Activated CD4-positive, alpha-beta T cell treated with anti-CD3 and anti-CD28 coated beads, Interleukin-10, Interleukin-2, amounts not matched to agents 100 ng/mL and 50 ng/mL, durations not matched to agents 16 hours and 8 hours (primary cell): ENCODE results near the gene SLC16A8.
A peak's percentile ranks its signal among the peaks of the same experiment; 100 is the strongest.
"Not testable (repeated sequence)": the region's sequence is repeated elsewhere in the genome, so short reads cannot be mapped to it uniquely, and the experiment has no call there.

Experiments
- DNase-seq: peaks from one replicate; pipeline ENCODE4 v3.0.0-alpha.2; 2020

SLC16A8 gene

DNA sequence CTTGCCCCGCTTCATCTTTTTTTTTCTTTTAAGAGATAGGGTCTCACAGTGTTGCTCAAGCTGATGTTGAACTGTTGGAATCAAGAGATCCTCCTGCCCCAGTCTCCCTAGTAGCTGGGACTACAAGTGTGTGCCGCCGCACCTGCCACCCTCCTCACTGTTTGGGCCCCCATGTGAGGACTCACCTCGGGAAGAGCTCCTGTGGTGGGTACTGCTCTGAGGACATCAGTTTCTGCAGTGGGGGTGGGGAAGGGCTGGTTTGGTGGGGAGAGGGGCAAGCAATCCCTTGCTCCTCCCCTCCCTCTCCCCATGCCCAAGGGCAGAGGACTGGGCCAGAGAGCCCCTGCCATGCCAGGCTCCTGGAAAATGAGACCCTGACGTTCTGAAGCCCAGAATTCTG, 1.5 kb upstream of the SLC16A8 start:
- DNase-seq = no peak

DNA sequence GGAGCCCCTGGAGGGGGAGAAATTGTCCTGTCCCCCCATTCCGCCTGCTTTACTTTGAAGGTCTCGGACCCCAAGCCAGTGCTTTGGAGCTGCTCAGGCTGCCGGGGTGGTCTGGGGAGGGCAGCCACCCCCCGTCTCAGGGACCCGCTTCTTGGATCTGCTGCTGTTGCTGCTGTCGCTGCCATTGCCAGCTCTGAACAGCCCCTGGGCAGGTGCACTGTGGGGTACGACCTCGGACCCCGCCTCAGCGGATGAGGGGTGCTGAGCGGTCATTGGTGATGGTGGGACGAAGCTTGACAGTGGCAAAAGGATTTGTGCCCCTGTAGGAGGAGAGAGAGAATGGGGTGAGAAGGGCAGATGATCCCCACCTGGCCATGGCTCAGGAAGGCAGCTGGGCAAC, 1.1 kb upstream of the SLC16A8 start:
- no peak for DNase-seq

DNA sequence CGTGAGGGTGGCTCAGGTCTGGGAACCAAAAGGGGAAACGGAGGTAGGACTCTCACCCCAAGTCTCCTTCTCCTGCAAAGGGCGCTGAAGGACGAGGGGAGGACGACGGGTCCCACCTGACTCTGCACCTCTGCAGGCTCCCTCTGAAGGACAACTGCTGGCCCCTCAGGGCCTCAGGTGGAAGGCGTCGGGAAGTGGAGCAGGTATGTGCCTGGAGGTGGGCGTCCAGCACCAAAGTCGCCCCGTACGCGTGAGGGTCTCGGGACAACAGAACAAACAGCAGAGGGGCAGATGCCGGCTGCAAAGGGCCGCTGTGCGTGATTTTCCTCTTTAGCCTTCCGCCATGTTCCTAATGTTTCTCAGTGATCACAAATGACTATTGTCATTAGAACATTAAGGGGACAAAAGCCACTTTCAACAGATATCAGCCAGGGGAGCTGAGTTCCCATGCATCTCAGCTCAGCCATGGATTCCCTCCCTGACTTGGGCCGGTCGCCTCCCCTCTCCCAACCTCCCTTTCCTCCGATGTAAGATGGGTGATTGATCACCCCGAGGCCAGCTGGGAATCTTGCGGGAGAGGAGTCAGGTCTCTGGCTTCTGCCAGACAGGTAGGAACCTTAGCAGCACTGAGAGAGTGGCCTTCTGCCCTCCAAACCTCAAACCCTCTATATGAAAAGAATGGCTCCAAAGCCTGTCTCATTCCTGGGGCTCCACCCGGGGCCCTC, 836 bp downstream of the SLC16A8 start:
- no peak for DNase-seq

DNA sequence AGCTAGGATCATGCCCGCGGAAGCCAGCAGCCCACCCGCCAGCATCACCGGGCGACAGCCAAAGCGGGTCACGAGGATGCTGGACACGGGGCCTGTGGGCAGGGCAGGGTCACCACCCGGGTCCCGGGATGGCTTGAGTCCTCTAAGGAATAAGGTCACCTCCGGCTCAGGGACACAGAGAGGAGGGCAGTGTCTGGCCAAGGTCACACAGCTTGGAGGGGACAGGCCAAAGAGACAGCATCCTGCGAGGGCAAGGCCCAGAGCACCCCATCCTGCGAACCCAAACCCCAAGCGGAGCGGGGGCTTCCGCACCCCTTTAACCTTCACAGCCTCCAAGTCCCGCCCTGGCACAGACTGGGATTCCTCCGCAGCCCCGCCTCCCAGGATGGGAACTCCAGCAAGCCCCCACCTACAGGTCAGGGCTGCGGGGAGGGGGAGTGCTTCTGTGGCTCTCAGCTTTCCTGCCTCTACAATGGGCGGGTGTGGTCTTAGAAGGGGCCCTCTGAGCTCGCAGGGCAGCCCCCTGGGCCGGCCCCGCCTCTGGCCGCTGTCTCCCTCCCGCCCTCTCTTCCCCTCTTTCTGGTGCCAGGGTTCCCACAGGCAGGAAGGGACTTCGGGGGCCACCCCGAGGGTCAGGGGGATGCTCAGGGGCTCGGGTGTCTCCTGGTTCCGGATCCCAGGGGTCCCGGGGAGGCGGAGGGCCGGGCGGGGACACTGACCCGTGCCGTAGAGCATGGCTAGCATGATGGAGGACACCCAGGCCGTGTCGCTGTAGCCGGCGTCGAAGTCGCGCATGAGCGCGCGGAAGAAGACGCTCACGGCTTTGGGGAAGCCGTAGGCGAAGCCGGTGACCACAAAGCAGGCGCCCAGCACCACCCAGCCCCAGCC, 1.8 kb downstream of the SLC16A8 start:
- DNase-seq = no peak

DNA sequence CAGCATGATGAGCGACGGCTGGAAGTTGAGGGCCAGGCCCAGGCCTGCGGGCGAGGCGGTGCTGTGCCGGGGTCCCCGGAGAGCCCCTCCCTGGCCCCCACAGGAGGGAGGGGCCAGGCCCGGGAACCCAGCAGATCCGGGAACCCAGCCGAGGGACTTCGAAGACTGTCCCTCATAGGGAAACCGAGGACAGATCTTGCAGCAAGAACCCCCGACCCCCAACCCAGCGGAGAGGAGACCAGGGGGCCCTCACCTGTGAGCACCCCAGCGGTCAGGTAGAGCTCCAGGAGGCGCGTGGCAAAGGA, 2.4 kb downstream of the SLC16A8 start:
- no peak for DNase-seq

DNA sequence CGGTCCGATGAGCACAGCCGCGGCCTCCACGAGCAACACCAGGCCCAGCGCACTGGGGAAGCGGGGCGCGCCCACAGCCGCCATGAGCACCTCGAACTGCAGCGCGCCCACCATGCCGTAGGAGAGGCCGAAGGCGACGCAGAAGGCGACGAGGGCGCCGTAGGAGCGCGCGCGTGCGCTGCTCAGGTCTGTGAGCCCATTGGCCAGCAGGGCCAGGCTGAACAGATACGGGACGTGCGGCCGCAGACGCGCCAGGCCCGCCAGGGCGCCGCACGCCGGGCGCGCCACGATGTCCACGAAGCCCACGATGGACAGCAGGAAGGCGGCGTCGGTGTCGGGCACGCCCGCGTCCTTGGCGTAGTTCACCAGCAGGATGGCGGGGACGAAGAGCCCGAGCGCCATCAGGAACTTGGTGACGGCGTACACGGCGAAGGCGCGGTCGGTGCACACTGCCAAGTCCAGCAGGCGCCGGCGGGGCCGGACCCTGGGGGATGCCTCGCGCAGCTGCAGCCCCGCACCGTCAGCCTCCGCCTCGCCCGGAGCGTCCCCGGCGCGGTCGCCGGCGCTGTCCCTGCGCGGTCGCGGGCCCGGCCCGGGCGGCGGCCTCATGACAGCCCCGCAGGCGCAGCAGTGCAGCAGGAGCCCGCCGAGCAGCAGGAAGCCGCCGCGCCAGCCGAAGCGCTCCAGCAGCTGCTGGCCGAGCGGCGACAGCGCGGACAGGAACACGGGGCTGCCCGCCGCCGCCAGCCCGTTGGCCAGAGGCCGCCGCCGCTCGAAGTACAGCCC, 2.9 kb downstream of the SLC16A8 start:
- DNase-seq = peak; percentile 24

DNA sequence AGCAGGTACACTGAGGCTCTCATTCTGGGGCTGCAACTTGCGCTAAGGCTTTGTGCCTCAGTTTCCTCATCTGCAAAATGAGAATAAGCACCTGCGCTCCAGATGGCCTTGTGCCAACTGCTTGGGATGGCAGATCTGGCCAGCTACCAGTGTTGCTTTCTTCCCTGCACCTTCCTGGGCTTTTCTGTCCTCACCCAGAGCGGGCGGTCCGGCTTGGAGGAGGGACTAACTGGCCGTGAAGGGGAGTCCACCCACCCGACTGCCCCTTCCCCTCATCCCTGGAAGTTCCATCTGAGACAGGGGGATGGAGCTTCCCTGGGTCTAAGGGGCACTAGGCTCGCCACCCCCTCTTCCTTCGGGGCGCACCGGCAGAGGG, 3.5 kb downstream of the SLC16A8 start:
- no peak for DNase-seq

DNA sequence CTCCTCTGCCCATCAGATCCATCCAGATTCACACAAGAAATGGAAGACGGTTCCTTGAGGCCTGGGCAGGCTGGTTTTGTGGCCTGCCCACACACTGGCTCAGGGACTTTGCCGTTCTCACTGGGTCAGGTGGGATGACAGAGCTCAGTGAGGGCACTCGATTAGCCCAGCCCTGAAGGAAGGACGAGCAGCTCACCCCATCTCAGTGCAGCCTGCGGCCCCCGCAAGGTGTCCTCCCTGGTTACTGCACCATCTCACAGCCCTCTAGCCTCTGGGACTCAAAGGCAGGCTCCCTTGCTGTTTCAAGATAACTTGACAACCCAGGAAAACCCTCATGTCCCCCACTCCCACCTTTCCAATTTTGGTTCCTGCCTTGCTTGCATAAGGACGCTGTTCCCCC, 4.2 kb downstream of the SLC16A8 start:
- DNase-seq = no peak

DNA sequence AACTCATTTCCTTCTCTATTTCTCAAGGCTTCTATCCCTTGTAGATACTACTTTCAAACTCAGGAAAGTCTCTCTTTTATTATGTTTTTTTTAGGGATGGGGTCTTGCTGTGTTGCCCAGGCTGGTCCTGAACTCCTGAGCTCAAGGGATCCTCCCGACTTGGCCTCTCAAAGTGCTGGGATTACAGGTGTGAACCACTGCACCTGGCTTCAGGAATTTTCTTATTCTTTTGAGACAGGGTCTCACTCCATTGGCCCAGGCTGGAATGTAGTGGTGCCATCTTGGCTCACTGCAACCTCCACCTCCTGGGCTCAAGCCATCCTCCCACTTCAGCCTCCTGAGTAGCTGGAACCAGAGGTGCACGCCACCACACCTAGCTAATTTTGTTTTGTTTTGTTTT, 4.8 kb downstream of the SLC16A8 start:
- DNase-seq = not testable (repeated sequence)

DNA sequence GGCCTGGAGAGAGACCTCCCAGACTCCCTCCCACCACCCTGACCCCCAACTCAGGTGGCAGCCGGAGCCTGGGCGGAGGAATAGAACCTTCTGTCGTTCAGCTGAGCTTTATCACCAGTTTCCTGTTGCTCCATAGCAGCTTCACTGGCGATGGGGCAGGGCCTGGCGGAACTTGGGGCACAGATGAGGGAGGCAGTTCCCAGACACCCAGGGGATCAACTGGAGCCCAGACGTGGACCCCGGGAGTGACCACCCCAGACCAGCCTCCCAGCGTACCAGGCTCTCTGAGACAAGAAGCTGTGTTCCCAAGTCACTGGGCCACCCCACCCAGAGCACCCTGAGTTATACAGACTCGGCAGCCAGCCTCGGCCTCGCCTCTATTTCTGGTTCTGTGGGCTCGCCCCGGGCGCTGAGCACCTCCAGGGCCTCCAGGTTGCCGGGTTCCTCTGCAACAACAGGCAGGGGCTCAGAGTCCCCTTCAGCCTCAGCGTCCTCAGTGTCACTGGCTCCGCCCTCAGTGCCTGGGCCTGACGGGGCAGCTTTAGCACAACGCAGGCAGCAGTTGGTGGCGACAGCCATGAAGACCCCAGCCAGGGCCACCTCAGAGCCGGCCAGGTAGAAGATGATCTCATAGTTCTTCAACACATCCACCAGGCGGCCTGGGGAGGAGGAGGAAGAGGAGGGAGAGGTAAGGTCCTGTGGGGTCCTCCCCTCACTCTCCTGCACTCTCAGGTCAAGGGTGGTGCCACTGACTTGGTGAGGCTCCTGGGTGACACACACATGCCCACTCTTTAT, 5.7 kb downstream of the SLC16A8 start:
- no peak for DNase-seq

DNA sequence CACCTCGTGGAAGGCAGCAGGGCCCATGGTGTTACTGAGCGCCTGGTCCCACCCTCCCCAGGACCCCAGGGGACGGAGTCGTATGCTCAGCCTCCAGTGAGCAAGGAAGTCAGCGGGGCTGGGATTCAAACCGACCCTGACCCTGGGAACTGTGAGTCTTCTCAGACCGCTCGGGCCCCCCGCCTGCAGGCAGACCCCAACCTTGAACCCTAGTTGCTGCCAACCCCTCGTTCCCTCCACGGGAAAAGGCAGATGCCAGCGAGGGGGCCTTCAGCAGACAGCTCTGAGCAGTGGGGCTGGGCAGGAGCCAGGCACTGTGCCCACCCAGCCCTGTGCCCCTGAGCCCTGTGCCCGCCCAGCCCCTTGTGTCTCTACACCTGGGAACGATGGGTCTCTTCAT, 6.4 kb downstream of the SLC16A8 start:
- DNase-seq = no peak

DNA sequence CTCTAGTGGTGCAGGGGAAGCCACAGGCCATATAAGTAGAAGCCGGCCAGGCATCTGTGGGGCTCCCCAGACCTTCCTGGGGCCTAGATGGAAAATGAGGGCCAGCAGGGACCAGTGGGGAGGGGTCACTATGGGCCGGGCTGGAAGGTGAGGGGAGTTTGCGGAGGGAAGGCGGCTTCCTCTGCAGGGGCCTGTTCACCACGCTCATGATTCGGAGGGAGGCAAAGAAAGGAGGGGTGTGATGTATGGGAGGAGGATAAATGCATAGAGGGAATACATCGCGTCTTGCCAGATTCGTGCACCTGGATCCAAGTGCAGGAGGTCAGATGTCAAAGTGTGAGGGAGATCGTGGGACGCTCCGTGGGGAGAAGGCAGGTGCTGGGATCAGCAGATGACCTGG, 6.9 kb downstream of the SLC16A8 start:
- DNase-seq = no peak

DNA sequence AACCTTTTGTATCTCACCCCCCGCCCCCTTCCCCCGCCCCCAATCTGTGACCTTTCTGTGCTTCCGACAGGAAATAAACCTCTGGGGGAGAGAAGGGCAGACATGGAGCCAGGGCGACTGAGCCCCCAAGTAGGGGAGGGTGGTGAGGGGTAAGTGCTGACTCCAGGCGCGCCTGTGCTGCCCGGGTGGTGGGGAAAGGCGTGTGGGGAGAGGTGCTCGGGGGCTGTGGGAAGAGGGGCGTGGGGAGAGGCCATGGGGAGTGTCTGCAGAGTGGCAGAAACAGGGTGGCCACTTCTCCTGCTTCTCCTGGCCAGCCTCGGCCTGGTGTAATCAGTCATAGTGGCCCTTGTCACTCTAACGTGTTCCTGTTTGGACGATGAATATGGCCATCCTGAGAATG, 8.0 kb downstream of the SLC16A8 start:
- no peak for DNase-seq

DNA sequence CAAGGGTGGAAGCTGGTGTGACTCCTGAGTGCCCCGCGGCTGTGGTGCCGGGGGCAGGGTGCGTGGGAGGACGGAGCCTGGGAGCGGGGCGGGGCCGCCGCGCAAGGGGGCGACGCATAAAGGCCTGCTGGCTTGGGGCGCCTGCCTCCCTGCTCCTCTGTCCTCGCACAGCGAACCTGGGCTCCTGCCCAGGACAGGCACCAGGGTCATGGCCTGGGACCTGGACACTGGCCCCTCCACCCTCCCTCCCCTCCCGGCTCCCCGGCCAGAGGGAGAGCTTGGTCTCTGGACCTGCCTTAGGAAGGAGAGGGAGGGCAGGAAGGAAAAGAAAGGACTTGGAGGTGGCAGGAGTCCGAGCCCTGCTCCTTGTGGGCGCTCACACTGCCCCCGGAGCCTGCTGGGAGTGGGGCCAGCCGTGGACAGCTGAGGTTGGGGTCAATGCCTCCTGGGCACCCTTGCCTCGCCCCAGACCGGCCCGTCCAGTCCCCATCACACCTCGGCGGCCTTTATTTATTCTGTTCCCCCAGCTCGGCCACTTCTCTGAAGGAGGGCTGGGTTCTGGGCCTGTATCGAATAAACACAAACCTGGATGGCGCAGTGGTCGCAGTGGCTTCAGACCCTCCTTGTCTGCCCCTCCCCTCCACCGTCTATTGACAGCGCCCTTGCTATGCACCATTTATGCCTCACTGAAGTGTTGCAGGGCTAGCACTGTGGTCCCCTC, 8.7 kb downstream of the SLC16A8 start:
- no peak for DNase-seq

DNA sequence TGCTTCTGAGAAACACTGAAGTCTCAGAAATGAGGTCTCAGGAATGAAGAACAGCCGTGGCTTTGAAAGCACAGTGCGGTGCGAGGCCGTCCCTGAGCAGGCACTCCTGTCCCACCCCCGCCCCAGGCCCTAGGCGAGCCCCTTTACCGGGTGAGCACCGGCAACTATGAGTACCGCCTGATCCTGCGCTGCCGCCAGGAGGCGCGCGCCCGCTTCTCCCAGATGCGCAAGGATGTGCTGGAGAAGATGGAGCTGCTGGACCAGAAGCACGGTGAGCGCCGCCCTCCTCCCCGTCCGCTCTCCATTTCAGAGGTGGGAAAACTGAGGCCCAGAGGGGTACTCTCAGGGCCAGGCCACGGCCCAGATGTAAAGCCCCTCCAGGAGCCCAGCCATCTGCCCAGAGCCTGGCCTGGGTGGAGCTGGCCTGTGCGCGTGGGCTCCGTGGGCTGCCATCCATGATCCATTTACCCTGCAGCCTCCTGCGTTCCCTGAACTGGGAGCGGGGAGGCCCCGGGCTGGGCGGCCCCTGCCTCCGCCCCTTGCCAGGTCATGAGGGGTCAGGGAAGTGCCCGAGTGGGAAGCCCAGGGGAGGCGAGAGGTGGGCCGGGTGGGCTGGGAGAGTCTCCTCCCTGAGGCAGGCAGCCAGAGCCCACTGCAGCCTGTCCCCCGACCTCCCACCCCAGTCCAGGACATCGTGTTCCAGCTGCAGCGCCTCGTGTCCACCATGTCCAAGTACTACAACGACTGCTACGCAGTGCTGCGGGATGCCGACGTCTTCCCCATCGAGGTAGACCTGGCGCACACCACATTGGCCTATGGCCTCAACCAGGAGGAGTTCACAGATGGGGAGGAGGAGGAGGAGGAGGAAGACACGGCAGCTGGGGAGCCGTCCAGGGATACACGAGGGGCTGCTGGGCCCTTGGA, 9.5 kb downstream of the SLC16A8 start:
- no peak for DNase-seq

DNA sequence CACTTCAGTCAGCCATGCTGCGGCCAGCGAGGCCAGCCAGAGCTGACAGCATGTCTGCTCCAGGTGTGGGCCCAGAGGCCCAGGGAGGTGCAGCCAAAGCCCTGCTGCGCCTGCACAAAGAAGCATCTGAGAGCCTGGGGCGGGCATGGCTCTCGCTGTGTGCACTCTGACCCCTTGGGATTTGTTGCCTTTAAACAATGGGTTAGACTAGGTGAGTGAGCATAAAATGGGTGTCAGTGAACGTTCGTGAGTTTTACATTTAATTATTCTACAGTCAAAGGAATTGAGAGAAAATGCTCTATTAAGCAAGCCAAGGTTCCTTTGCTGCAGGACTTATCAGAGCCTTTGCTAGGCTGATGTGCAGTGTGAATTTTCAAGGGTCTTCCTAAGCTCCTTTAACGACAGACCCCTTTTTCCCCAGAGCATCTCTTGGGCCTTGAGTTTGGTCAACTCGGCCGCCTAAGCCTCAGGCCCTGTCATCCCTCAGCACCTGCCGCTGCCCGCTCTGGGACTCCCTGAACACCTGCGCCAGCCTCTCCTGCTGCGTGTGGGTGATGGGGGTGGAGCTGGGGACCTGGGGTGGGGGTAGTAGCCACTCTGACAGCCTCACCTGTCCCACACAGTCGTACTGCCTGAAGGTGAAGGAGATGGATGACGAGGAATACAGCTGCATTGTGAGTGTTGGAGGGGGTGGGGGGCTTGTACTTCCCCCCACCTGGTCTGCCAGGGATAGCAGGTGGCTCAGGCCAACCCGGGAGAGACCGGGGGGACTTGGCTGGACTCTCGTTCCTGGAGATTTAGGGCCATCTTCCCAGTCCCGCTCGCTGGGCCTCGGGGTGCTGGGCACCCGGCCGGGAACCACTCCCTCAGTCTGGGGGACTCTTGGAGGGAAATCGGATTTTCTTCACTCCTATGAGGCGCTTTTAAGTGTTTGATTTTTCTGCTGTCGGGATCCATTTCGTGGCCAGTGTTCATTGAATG, 10.5 kb downstream of the SLC16A8 start:
- no peak for DNase-seq

DNA sequence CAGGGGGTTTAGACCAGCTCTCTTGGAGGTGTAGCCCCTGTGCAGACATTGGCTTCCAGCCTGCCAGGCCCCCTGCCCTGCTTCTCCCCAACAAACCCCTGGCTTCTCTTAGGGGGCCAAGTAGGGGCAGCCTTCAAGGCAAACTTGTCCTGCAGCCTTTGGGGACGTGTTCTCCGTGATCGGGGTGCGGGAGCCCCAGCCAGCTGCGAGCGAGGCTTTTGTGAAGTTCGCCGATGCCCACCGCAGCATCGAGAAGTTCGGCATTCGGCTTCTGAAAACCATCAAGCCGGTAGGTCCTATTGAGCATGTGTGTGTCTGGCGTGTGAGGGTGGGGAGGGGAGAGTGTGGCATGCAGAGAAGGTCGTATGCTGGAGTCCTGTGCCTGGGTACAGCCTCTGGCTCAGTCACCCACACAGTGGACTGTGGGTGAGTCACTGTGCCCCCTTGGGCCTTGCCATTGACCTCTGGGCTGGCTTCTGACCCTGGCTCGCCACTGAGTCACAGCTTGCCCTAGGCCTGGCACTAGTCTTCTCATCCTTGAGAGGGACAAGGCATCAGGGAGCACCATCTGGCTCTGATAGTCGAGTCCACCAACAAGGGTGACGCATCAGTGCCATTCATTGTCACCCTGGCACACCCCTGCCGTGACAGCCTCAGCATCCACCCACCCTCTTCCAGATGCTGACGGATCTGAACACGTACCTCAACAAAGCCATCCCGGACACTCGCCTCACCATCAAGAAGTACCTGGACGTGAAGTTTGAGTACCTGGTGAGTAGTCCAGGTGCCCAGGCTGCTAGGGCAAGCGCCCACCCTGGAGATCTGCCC, 11.4 kb downstream of the SLC16A8 start:
- DNase-seq = no peak

DNA sequence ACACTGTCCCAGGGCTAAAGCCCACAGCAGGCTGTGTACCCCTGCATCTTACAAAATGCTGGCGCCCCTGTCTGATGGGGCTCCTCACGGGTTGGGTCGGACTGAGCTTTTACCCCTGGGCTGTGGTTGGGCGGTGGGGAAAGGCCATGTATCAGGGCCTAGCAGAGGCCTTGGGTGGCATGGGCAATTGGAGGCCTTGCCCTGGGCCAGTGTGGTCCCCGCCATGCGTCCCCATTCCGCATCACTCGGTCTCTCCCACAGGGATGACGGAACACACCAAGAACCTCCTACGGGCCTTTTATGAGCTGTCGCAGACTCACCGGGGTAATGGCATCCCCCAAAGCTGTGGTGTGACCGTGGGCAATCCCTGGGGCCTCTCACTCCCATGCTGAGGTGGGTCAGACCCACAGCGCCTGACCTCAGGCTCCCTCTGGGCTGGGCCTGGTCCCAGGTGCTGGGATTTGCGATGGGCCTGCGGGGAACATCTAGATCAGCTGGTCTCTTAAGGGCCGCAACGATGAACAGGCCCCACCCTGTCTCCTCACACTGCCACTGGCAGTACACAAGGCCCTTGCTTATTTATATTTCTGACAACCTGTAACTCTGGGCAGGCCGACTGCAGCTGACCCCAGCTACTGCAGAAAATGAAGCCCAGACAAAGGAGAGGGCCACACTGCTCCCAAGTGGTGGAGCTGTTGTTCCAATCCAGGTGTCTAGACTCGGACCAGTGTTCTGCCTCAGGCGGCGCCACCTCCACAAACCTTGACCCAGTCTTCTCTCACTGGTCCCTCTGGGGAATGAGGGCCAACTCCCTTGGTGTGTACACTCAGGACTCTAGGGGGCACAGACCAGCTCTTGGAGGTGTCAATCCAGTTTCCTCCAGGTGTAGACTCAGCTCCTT, 12.3 kb downstream of the SLC16A8 start:
- DNase-seq = no peak
